C4-2B (cell line): ENCODE results near the gene NMS.

ENCODE experiments used
- CTCF ChIP-seq: fragments of 450-650 bp; conservative IDR thresholded peaks from 2 replicates; pipeline ENCODE4 v1.5.1; 2017; ENCODE audit warnings: mild to moderate bottlenecking
- ZFX ChIP-seq: fragments of 450-650 bp; IDR thresholded peaks from 2 replicates; pipeline ENCODE4 v1.6.1; 2017

- TF ChIP-seq CTCF (no peak), ZFX (no peak)
Measured at GRCh38 chr2:100522430-100522829, 52.1 kb downstream of the NMS start.
